Endothelial cell of umbilical vein (primary cell): ENCODE measurements around the gene ZDHHC14. TPM values are rescaled to one million over a fixed set of nuclear protein-coding genes. Genes with fewer than 3 reads are reported as not detected.

Experiments used
- BruUV-seq: library from RNA; stranded (reverse); fragments of 400-500 nt; replicated peaks from 2 replicates; lab custom pipeline; 2021; lab: Mats Ljungman, UMichigan
- CTCF ChIA-PET: fragments of 300-600, 350-600 bp; sonication (Branson Sonifier 250); formaldehyde crosslinking; loops from one replicate; lab custom pipeline; 2021; ENCODE audit warnings: antibody characterized with exemption, inconsistent platforms; lab: Charles Lee
- POLR2A ChIA-PET: fragments of 300-600, 350-600 bp; sonication (Branson Sonifier 250); formaldehyde crosslinking; loops from one replicate; lab custom pipeline; 2021; ENCODE audit warnings: antibody characterized with exemption, inconsistent platforms; lab: Charles Lee
- DNase-seq: peaks from one replicate; pipeline ENCODE4 v3.0.0-alpha.2; 2011; ENCODE audit warnings: low read depth, low spot score
- FAIRE-seq: peaks from 2 replicates; lab custom pipeline; 2011; peaks lifted over from hg19 to GRCh38; lab: Jason Lieb, UNC
- H2AFZ ChIP-seq: 2 replicates; pipeline ENCODE4 v1.6.0; 2012; ENCODE audit warnings: low read depth, low read length, control low read depth, inconsistent platforms
- H3K27ac ChIP-seq: 2 replicates; pipeline ENCODE4 v1.5.1; 2011; ENCODE audit warnings: low read depth, mild to moderate bottlenecking, control low read depth, low read length, moderate library complexity; ENCODE audit not compliant: insufficient read depth
- H3K27me3 ChIP-seq, 2 experiments: 2 replicates each; pipeline versions ENCODE4 v1.6.0 to v1.6.1; 2011; ENCODE audit warnings: low read length in 2 of 2, mixed read lengths in 1 of 2; ENCODE audit not compliant: control insufficient read depth in 2 of 2, insufficient read depth in 2 of 2
- H3K36me3 ChIP-seq, 2 experiments: 2 replicates in 1 of 2; 3 replicates in 1 of 2; pipeline ENCODE4 v1.5.1; 2011; ENCODE audit warnings: low read length in 2 of 2, mild to moderate bottlenecking in 1 of 2, moderate library complexity in 1 of 2; ENCODE audit not compliant: control insufficient read depth in 2 of 2, insufficient read depth in 2 of 2; ENCODE audit errors: extremely low read depth in 1 of 2
- H3K4me1 ChIP-seq: 3 replicates; pipeline ENCODE4 v1.5.1; 2011; ENCODE audit warnings: mild to moderate bottlenecking, low read length; ENCODE audit not compliant: control insufficient read depth, insufficient read depth; ENCODE audit errors: extremely low read depth
- H3K4me2 ChIP-seq: 2 replicates; pipeline ENCODE4 v1.6.1; 2011; ENCODE audit warnings: low read length, control low read depth, mixed read lengths; ENCODE audit not compliant: insufficient read depth
- H3K4me3 ChIP-seq, 3 experiments: fragments of 200-600 bp in 1 of 3; sonication (generic), shearing (Covaris generic) in 1 of 3; replicated peaks in 1 of 3; 2 replicates each; pipeline ENCODE4 v1.5.1; 2011 to 2016; ENCODE audit warnings: control low read depth in 3 of 3, low read length in 3 of 3, mild to moderate bottlenecking in 2 of 3, inconsistent platforms in 1 of 3, low read depth in 1 of 3, moderate library complexity in 1 of 3; ENCODE audit not compliant: insufficient read depth in 1 of 3
- H3K79me2 ChIP-seq: 2 replicates; pipeline ENCODE4 v1.6.0; 2012; ENCODE audit warnings: low read length, inconsistent platforms; ENCODE audit not compliant: control insufficient read depth, insufficient read depth
- H3K9ac ChIP-seq: replicated peaks from 2 replicates; pipeline ENCODE3; 2011; ENCODE audit warnings: low read length, control low read depth; ENCODE audit not compliant: insufficient read depth; ENCODE audit errors: extremely low read depth
- H3K9me1 ChIP-seq: replicated peaks from 3 replicates; pipeline ENCODE4 v1.6.0; 2011; ENCODE audit warnings: mild to moderate bottlenecking, low read length; ENCODE audit not compliant: control insufficient read depth, insufficient read depth; ENCODE audit errors: extremely low read depth
- H3K9me3 ChIP-seq: replicated peaks from 2 replicates; pipeline ENCODE4 v1.5.1; 2012; ENCODE audit warnings: low read length, inconsistent platforms; ENCODE audit not compliant: control insufficient read depth, insufficient read depth
- H4K20me1 ChIP-seq: replicated peaks from 2 replicates; pipeline ENCODE3; 2011; ENCODE audit warnings: mild to moderate bottlenecking, low read length; ENCODE audit not compliant: control insufficient read depth, insufficient read depth; ENCODE audit errors: extremely low read depth
- CTCF ChIP-seq, 2 donors: IDR thresholded peaks; 1 replicate in 1 of 2; 2 replicates in 1 of 2; pipeline ENCODE4 v1.5.1; 2011; ENCODE audit warnings: low read length in 2 of 2, mild to moderate bottlenecking in 2 of 2, moderate library complexity in 2 of 2, control low read depth in 1 of 2, inconsistent platforms in 1 of 2, low read depth in 1 of 2; ENCODE audit not compliant: insufficient read depth in 1 of 2; ENCODE audit errors: extremely low read depth in 1 of 2
- EZH2 ChIP-seq: IDR thresholded peaks from 2 replicates; pipeline ENCODE4 v1.6.1; 2012; ENCODE audit warnings: borderline replicate concordance, low read depth, mild to moderate bottlenecking, moderate library complexity, low read length, inconsistent platforms; ENCODE audit not compliant: severe bottlenecking
- FOS ChIP-seq: IDR thresholded peaks from 2 replicates; pipeline ENCODE4 v1.6.1; 2011; ENCODE audit warnings: mild to moderate bottlenecking, low read length, moderate library complexity, borderline replicate concordance; ENCODE audit not compliant: insufficient read depth
- GATA2 ChIP-seq: IDR thresholded peaks from 2 replicates; pipeline ENCODE4 v1.7.0; 2011; ENCODE audit warnings: low read depth, mild to moderate bottlenecking, moderate library complexity, mixed read lengths, low read length; ENCODE audit not compliant: insufficient read length, insufficient read depth
- JUN ChIP-seq: IDR thresholded peaks from 2 replicates; pipeline ENCODE4 v1.6.1; 2011; ENCODE audit warnings: borderline replicate concordance, low read depth; ENCODE audit not compliant: insufficient read length, insufficient read depth
- MAX ChIP-seq: IDR thresholded peaks from 2 replicates; pipeline ENCODE4 v1.6.1; 2011; ENCODE audit not compliant: insufficient read depth, insufficient read length
- MYC ChIP-seq: IDR thresholded peaks from one replicate; pipeline ENCODE4 v1.6.1; 2011; ENCODE audit warnings: mild to moderate bottlenecking, low read depth, low read length
- POLR2A ChIP-seq: IDR thresholded peaks from 2 replicates; pipeline ENCODE4 v1.6.1; 2012; ENCODE audit warnings: low read depth, mild to moderate bottlenecking, control low read depth, low read length
- POLR2AphosphoS5 ChIP-seq: IDR thresholded peaks from 2 replicates; pipeline ENCODE4 v1.6.1; 2012; ENCODE audit warnings: low read depth, mild to moderate bottlenecking, control low read depth, low read length, moderate library complexity; ENCODE audit not compliant: insufficient read depth
- dilution Hi-C: fragments of 300-500 bp; cut with MboI; formaldehyde crosslinking; loops from one replicate; pipeline ENCODE4 v1.15.0; 2019; ENCODE audit warnings: low sequenced_read_pairs; ENCODE audit not compliant: extremely low pct_ligation_motif_present
- intact Hi-C: fragments of 100-400 bp; cut with micrococcal nuclease; formaldehyde crosslinking; loops from one replicate; pipeline ENCODE4 v1.10.0; 2022
- polyA plus RNA-seq, 4 experiments: library from polyadenylated mRNA; depleted of rRNA in 3 of 4; stranded (reverse) in 3 of 4; unstranded in 1 of 4; fragments of >200 nt; gene quantifications; 2 replicates each; pipeline versions ENCODE4 v1.2.1 to v1.2.3, GENCODE V29; 2011 to 2012; ENCODE audit warnings: missing spikeins in 1 of 4
- total RNA-seq: library from RNA; stranded (reverse); gene quantifications from 2 replicates; pipeline ENCODE4 v1.2.3, GENCODE V29; 2021

ZDHHC14 gene
- total and polyA plus RNA-seq, 2 donors (not counting 3 experiments of a cell fraction or from before 2014, with no cell fraction given), result 23.0 to 25.6 TPM

- H3K4me3 ChIP-seq, result no peak overlapping the region
- no peak overlapping the region for H3K4me2 ChIP-seq
- H3K36me3 ChIP-seq, result no peaks in the 10 kb centered on the region
- H3K27me3 ChIP-seq, result peaks cover 4 to 17% of the 10 kb centered on the region in 2 experiments
- no peaks in the 10 kb centered on the region for H3K4me1 ChIP-seq
- FAIRE-seq, result no peak
- TF ChIP-seq MYC, result no peak
- no peak for TF ChIP-seq GATA2
- no peak for TF ChIP-seq FOS
- TF ChIP-seq JUN, result no peak
- no peak for TF ChIP-seq POLR2AphosphoS5
- no peak for TF ChIP-seq EZH2
- TF ChIP-seq MAX, result no peak
- no peak for TF ChIP-seq POLR2A
- TF ChIP-seq CTCF (IDR thresholded peaks at IDR 0.05; ENCODE audit: extremely low read depth in 1 of 2, insufficient read depth in 1 of 2, low read depth in 1 of 2, low read length in 2 of 2), result no peak
- dilution Hi-C loops (no loop called here), intact Hi-C loops (no loop called here)
- ChIA-PET CTCF (no interaction called here), POLR2A (no interaction called here)
- no TSS peak for BruUV-seq
- no peaks in the 10 kb centered on the region for H3K9me3 ChIP-seq
- H4K20me1 ChIP-seq, result no peaks in the 10 kb centered on the region
- no peak overlapping the region for H2AFZ ChIP-seq
- no peaks in the 10 kb centered on the region for H3K79me2 ChIP-seq
- DNase-seq, result no peak
- H3K9ac ChIP-seq, result no peak overlapping the region
- H3K27ac ChIP-seq, result no peak overlapping the region
- H3K9me1 ChIP-seq, result no peaks in the 10 kb centered on the region
These were observed 344.2 kb downstream of the ZDHHC14 start for GRCh38 chr6:157724960-157725741.
